Activated naive CD8-positive, alpha-beta T cell (primary cell): ENCODE results near the gene MAGI2.

Experiments used
- H3K27ac Mint-ChIP-seq: one replicate; pipeline ENCODE4 v1.8.0; 2021; ENCODE audit warnings: mixed read lengths
- H3K27me3 Mint-ChIP-seq: one replicate; pipeline ENCODE4 v1.8.0; 2021; ENCODE audit warnings: mixed read lengths
- H3K36me3 Mint-ChIP-seq: one replicate; pipeline ENCODE4 v1.8.0; 2021; ENCODE audit warnings: mixed read lengths
- H3K4me1 Mint-ChIP-seq: one replicate; pipeline ENCODE4 v1.8.0; 2021; ENCODE audit warnings: low read depth, mixed read lengths
- H3K4me3 Mint-ChIP-seq: one replicate; pipeline ENCODE4 v1.8.0; 2021; ENCODE audit warnings: mild to moderate bottlenecking, mixed read lengths
- H3K9me3 Mint-ChIP-seq: one replicate; pipeline ENCODE4 v1.8.0; 2021; ENCODE audit warnings: low read depth, mixed read lengths

MAGI2 gene

GRCh38 chr7:78057571-78057970 is 1395.9 kb downstream of the MAGI2 start:
- no peak overlapping the region for H3K4me3 Mint-ChIP-seq
- no peaks in the 10 kb centered on the region for H3K9me3 Mint-ChIP-seq
- H3K27me3 Mint-ChIP-seq, result peaks cover 12% of the 10 kb centered on the region

GRCh38 chr7:78055599-78055998 is 1397.9 kb downstream of the MAGI2 start:
- Mint-ChIP-seq H3K4me3 (no peak overlapping the region), H3K9me3 (no peaks in the 10 kb centered on the region), H3K27me3 (peaks cover 7% of the 10 kb centered on the region), H3K36me3 (no peaks in the 10 kb centered on the region), H3K27ac (no peak overlapping the region), H3K4me1 (no peaks in the 10 kb centered on the region)

More at GRCh38 chr7:78057571-78057970, 1395.9 kb downstream of the MAGI2 start:
- no peaks in the 10 kb centered on the region for H3K36me3 Mint-ChIP-seq
- no peaks in the 10 kb centered on the region for H3K4me1 Mint-ChIP-seq
- H3K27ac Mint-ChIP-seq, result no peak overlapping the region

GRCh38 chr7:78055001-78055573 is 1398.4 kb downstream of the MAGI2 start:
- H3K9me3 Mint-ChIP-seq, result no peaks in the 10 kb centered on the region
- H3K4me1 Mint-ChIP-seq, result no peaks in the 10 kb centered on the region
- no peak overlapping the region for H3K4me3 Mint-ChIP-seq
- H3K27me3 Mint-ChIP-seq, result peaks cover 3% of the 10 kb centered on the region
- no peaks in the 10 kb centered on the region for H3K36me3 Mint-ChIP-seq
- H3K27ac Mint-ChIP-seq, result no peak overlapping the region

GRCh38 chr7:78052112-78052511 is 1401.4 kb downstream of the MAGI2 start:
- Mint-ChIP-seq H3K4me3 (no peak overlapping the region), H3K27ac (no peak overlapping the region), H3K9me3 (no peaks in the 10 kb centered on the region), H3K27me3 (no peaks in the 10 kb centered on the region), H3K4me1 (no peaks in the 10 kb centered on the region), H3K36me3 (no peaks in the 10 kb centered on the region)

- H3K4me3 Mint-ChIP-seq, result no peak overlapping the region
- no peaks in the 10 kb centered on the region for H3K9me3 Mint-ChIP-seq
- H3K27ac Mint-ChIP-seq, result no peak overlapping the region
- no peaks in the 10 kb centered on the region for H3K27me3 Mint-ChIP-seq
- H3K36me3 Mint-ChIP-seq, result no peaks in the 10 kb centered on the region
- H3K4me1 Mint-ChIP-seq, result no peaks in the 10 kb centered on the region
These were observed 1405.7 kb downstream of the MAGI2 start for GRCh38 chr7:78047800-78048199.

- no peaks in the 10 kb centered on the region for H3K9me3 Mint-ChIP-seq
These were observed 1410.3 kb downstream of the MAGI2 start for GRCh38 chr7:78043159-78043558.

GRCh38 chr7:78041423-78041822 is 1412.0 kb downstream of the MAGI2 start:
- H3K4me3 Mint-ChIP-seq, result no peak overlapping the region
- H3K27me3 Mint-ChIP-seq, result peaks cover 12% of the 10 kb centered on the region
- no peak overlapping the region for H3K27ac Mint-ChIP-seq
- H3K4me1 Mint-ChIP-seq, result no peaks in the 10 kb centered on the region
- no peaks in the 10 kb centered on the region for H3K9me3 Mint-ChIP-seq
- no peaks in the 10 kb centered on the region for H3K36me3 Mint-ChIP-seq

More at GRCh38 chr7:78043159-78043558, 1410.3 kb downstream of the MAGI2 start:
- H3K27ac Mint-ChIP-seq, result no peak overlapping the region
- no peak overlapping the region for H3K4me3 Mint-ChIP-seq
- H3K4me1 Mint-ChIP-seq, result no peaks in the 10 kb centered on the region
- peaks cover 12% of the 10 kb centered on the region for H3K27me3 Mint-ChIP-seq
- H3K36me3 Mint-ChIP-seq, result no peaks in the 10 kb centered on the region

- H3K4me3 Mint-ChIP-seq, result no peak overlapping the region
These were observed 1413.4 kb downstream of the MAGI2 start for GRCh38 chr7:78039790-78040776.

GRCh38 chr7:78038465-78039080 is 1414.9 kb downstream of the MAGI2 start:
- Mint-ChIP-seq H3K4me3 (no peak overlapping the region), H3K27ac (no peak overlapping the region), H3K27me3 (peaks cover 19% of the 10 kb centered on the region)

More at GRCh38 chr7:78039790-78040776, 1413.4 kb downstream of the MAGI2 start:
- no peaks in the 10 kb centered on the region for H3K36me3 Mint-ChIP-seq
- no peaks in the 10 kb centered on the region for H3K4me1 Mint-ChIP-seq
- peaks cover 14% of the 10 kb centered on the region for H3K27me3 Mint-ChIP-seq
- no peak overlapping the region for H3K27ac Mint-ChIP-seq
- H3K9me3 Mint-ChIP-seq, result no peaks in the 10 kb centered on the region

GRCh38 chr7:78037603-78038002 is 1415.9 kb downstream of the MAGI2 start:
- H3K4me1 Mint-ChIP-seq, result no peaks in the 10 kb centered on the region
- H3K9me3 Mint-ChIP-seq, result no peaks in the 10 kb centered on the region
- H3K36me3 Mint-ChIP-seq, result no peaks in the 10 kb centered on the region
- H3K27ac Mint-ChIP-seq, result no peak overlapping the region
- no peak overlapping the region for H3K4me3 Mint-ChIP-seq
- peaks cover 22% of the 10 kb centered on the region for H3K27me3 Mint-ChIP-seq

More at GRCh38 chr7:78038465-78039080, 1414.9 kb downstream of the MAGI2 start:
- Mint-ChIP-seq H3K9me3 (no peaks in the 10 kb centered on the region), H3K36me3 (no peaks in the 10 kb centered on the region), H3K4me1 (no peaks in the 10 kb centered on the region)

- Mint-ChIP-seq H3K27ac (no peak overlapping the region), H3K9me3 (no peaks in the 10 kb centered on the region), H3K27me3 (peaks cover 13% of the 10 kb centered on the region), H3K36me3 (no peaks in the 10 kb centered on the region), H3K4me3 (no peak overlapping the region), H3K4me1 (no peaks in the 10 kb centered on the region)
These were observed 1420.1 kb downstream of the MAGI2 start for GRCh38 chr7:78033410-78033809.

- peaks cover 5% of the 10 kb centered on the region for H3K27me3 Mint-ChIP-seq
- H3K27ac Mint-ChIP-seq, result no peak overlapping the region
- no peaks in the 10 kb centered on the region for H3K4me1 Mint-ChIP-seq
- no peak overlapping the region for H3K4me3 Mint-ChIP-seq
- no peaks in the 10 kb centered on the region for H3K36me3 Mint-ChIP-seq
- no peaks in the 10 kb centered on the region for H3K9me3 Mint-ChIP-seq
These were observed 1427.0 kb downstream of the MAGI2 start for GRCh38 chr7:78026492-78026891.

GRCh38 chr7:78024591-78024990 is 1428.9 kb downstream of the MAGI2 start:
- Mint-ChIP-seq H3K27ac (no peak overlapping the region), H3K27me3 (peaks cover 6% of the 10 kb centered on the region), H3K9me3 (no peaks in the 10 kb centered on the region), H3K4me1 (peaks cover 5% of the 10 kb centered on the region), H3K4me3 (no peak overlapping the region), H3K36me3 (no peaks in the 10 kb centered on the region)

GRCh38 chr7:78023191-78023590 is 1430.3 kb downstream of the MAGI2 start:
- H3K27me3 Mint-ChIP-seq, result peaks cover 15% of the 10 kb centered on the region
- H3K27ac Mint-ChIP-seq, result no peak overlapping the region
- no peak overlapping the region for H3K4me3 Mint-ChIP-seq
- no peaks in the 10 kb centered on the region for H3K9me3 Mint-ChIP-seq
- H3K36me3 Mint-ChIP-seq, result no peaks in the 10 kb centered on the region
- peaks cover 9% of the 10 kb centered on the region for H3K4me1 Mint-ChIP-seq

- Mint-ChIP-seq H3K27ac (no peak overlapping the region), H3K9me3 (no peaks in the 10 kb centered on the region), H3K4me1 (peaks cover 9% of the 10 kb centered on the region), H3K27me3 (peaks cover 17% of the 10 kb centered on the region), H3K36me3 (no peaks in the 10 kb centered on the region), H3K4me3 (no peak overlapping the region)
These were observed 1431.3 kb downstream of the MAGI2 start for GRCh38 chr7:78022165-78022564.
